Kidney (tissue), 14 donors: ENCODE measurements around the gene NXF1. TPM values are rescaled to one million over a fixed set of nuclear protein-coding genes. Genes with fewer than 3 reads are reported as not detected.

Experiments used
- DNase-seq, 5 donors: peaks; one replicate each; pipeline ENCODE4 v3.0.0-alpha.2; 2013 to 2020
- FAIRE-seq: peaks from 2 replicates; lab custom pipeline; 2012; peaks lifted over from hg19 to GRCh38; lab: Jason Lieb, UNC
- H3K27ac ChIP-seq, 2 donors: one replicate each; pipeline ENCODE4 v1.7.0; 2013; ENCODE audit warnings: low read depth in 2 of 2, low read length in 2 of 2, inconsistent platforms in 1 of 2
- H3K27me3 ChIP-seq: one replicate; pipeline ENCODE4 v1.7.1; 2013; ENCODE audit warnings: low read length, inconsistent platforms; ENCODE audit not compliant: control insufficient read depth, insufficient read depth
- H3K36me3 ChIP-seq, 3 donors: one replicate each; pipeline versions ENCODE4 v1.7.0 to v1.7.1; 2013; ENCODE audit warnings: low read length in 3 of 3, control low read depth in 1 of 3, inconsistent platforms in 1 of 3; ENCODE audit not compliant: insufficient read depth in 3 of 3, control insufficient read depth in 2 of 3
- H3K4me1 ChIP-seq, 3 donors: one replicate each; pipeline versions ENCODE4 v1.7.0 to v1.7.1; 2013; ENCODE audit warnings: low read length in 3 of 3, inconsistent platforms in 1 of 3, low read depth in 1 of 3; ENCODE audit not compliant: control insufficient read depth in 2 of 3, insufficient read depth in 2 of 3
- H3K4me3 ChIP-seq, 3 donors: one replicate each; pipeline versions ENCODE4 v1.7.0 to v1.8.1; 2013; ENCODE audit warnings: low read length in 3 of 3, control low read depth in 1 of 3, inconsistent platforms in 1 of 3
- H3K9ac ChIP-seq, 3 donors: one replicate each; pipeline versions ENCODE4 v1.7.0 to v1.7.1; 2013; ENCODE audit warnings: low read length in 3 of 3, control low read depth in 1 of 3, inconsistent platforms in 1 of 3
- H3K9me3 ChIP-seq, 3 donors: one replicate each; pipeline versions ENCODE4 v1.7.0 to v1.7.1; 2013; ENCODE audit warnings: low read length in 3 of 3, control low read depth in 1 of 3, inconsistent platforms in 1 of 3; ENCODE audit not compliant: control insufficient read depth in 2 of 3, insufficient read depth in 1 of 3
- intact Hi-C: fragments of 100-400 bp; cut with DNase I; formaldehyde crosslinking; loops from one replicate; pipeline ENCODE4 v1.11.1; 2022
- polyA plus RNA-seq: library from polyadenylated mRNA; stranded (reverse); fragments of 350-450 nt; fragmentation: Illumina TruSeq; extraction: RNeasy Lipid Tissue Mini Kit (QIAGEN cat#74804); gene quantifications from one replicate; pipeline ENCODE4 v1.2.3, GENCODE V29; 2014; ENCODE audit warnings: low read depth, low replicate concordance; ENCODE audit not compliant: insufficient read depth
- total RNA-seq: library from RNA; stranded (reverse); fragmentation: NEBNext Ultra II Directional; extraction: Animal tissue kit (Norgen Biotek cat#: 25700); gene quantifications from one replicate; pipeline ENCODE4 v1.2.1, GENCODE V29; 2021
- TF ChIP-seq, protein P1 (sequence below): IDR thresholded peaks from 3 replicates; pipeline ENCODE4 v1.5.1; 2012; ENCODE audit warnings: mild to moderate bottlenecking, moderate library complexity, borderline replicate concordance; ENCODE audit not compliant: insufficient read depth; ENCODE audit errors: extremely low read depth
- donor health status: control.
- donor health status: control.
- donor health status: control.
- donor health status: control.
- donor health status: control.
- donor health status: DM: yes; HTN: yes; CAD: no.
- donor health status: Normal renal cell carcinoma (clear cell type).

The NXF1 gene
- total and polyA plus RNA-seq, 2 donors from 2014 or later: 70.7 to 83.8 TPM

- Histone ChIP-seq H3K36me3 (peaks cover 18 to 28% (median 18%) of the 10 kb centered on the region in 3 donors), H3K9me3 (no peaks in the 10 kb centered on the region), H3K27ac (peak overlapping the region in 1 of 2 donors; percentile 13), H3K4me1 (peaks cover 7 to 22% (median 9%) of the 10 kb centered on the region in 3 donors), H3K4me3 (peak overlapping the region; percentile 14 to 99 (median 89)), H3K27me3 (no peaks in the 10 kb centered on the region), H3K9ac (peak overlapping the region; percentile 22 to 87 (median 30))
- FAIRE-seq: no peak
- intact Hi-C loops: no loop called here
- TF ChIP-seq, protein P1, sequence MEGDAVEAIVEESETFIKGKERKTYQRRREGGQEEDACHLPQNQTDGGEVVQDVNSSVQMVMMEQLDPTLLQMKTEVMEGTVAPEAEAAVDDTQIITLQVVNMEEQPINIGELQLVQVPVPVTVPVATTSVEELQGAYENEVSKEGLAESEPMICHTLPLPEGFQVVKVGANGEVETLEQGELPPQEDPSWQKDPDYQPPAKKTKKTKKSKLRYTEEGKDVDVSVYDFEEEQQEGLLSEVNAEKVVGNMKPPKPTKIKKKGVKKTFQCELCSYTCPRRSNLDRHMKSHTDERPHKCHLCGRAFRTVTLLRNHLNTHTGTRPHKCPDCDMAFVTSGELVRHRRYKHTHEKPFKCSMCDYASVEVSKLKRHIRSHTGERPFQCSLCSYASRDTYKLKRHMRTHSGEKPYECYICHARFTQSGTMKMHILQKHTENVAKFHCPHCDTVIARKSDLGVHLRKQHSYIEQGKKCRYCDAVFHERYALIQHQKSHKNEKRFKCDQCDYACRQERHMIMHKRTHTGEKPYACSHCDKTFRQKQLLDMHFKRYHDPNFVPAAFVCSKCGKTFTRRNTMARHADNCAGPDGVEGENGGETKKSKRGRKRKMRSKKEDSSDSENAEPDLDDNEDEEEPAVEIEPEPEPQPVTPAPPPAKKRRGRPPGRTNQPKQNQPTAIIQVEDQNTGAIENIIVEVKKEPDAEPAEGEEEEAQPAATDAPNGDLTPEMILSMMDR: no peak
- DNase-seq: no peak
Observed at GRCh38 chr11:62853279-62853965, 48.2 kb upstream of the NXF1 start.

GRCh38 chr11:62852523-62853188 is 47.4 kb upstream of the NXF1 start:
- intact Hi-C loops: no loop called here
- Histone ChIP-seq H3K27me3 (no peaks in the 10 kb centered on the region), H3K27ac (no peak overlapping the region), H3K4me3 (no peak overlapping the region), H3K4me1 (peaks cover 7 to 22% (median 9%) of the 10 kb centered on the region in 3 donors), H3K9me3 (no peaks in the 10 kb centered on the region), H3K36me3 (peaks cover 18 to 28% (median 18%) of the 10 kb centered on the region in 3 donors), H3K9ac (no peak overlapping the region)
- TF ChIP-seq, protein P1: no peak
- no peak for FAIRE-seq
- no peak for DNase-seq

DNA sequence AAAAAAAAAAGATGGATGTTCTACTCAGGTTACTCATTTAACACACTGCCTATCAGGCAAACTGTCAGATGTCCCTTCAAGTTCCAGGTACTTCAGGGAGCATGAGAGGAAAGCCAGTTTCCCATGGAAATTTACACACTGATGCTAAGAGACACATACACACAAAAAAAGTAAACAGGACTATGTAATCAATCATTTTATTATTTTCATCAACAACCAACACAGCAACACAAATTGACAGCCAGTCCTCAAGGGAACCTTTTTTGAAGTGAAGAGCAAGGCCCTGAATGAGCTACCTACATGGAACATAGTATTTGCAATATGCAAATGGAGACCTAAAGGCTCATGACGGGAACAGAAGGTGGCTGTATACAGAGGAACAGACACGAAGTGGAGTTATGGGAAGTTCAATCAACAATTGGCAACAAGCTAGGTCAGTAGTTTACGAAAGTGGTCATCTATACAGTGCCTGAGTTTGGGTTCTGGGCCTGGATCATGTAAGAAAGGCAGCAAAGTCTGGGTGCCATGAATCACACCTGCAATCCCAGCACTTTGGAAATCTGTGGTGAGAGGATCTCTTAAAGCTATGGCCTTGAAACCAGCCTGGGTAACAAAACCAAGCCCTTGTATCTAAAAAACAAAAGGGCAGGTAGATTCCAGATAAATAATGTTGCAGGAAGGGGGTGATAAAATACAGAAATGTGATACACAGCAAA is 46.7 kb upstream of the NXF1 start:
- no peak for FAIRE-seq
- H3K27ac ChIP-seq: no peak overlapping the region

More for the DNA sequence above, 46.7 kb upstream of the NXF1 start:
- no peaks in the 10 kb centered on the region for H3K9me3 ChIP-seq
- H3K27me3 ChIP-seq: no peaks in the 10 kb centered on the region
- TF ChIP-seq, protein P1: no peak
- peaks cover 18 to 28% (median 18%) of the 10 kb centered on the region in 3 donors for H3K36me3 ChIP-seq
- intact Hi-C loops: no loop called here
- H3K4me3 ChIP-seq: no peak overlapping the region
- DNase-seq: no peak
- no peak overlapping the region for H3K9ac ChIP-seq
- peaks cover 7 to 22% (median 9%) of the 10 kb centered on the region in 3 donors for H3K4me1 ChIP-seq
